Caco-2 (cell line): ENCODE data around the gene LDLRAD3. TPM values are rescaled to one million over a fixed set of nuclear protein-coding genes. Genes with fewer than 3 reads are reported as not detected.

Source experiments
- BruUV-seq: library from RNA; stranded (reverse); fragments of 400-500 nt; replicated peaks from 2 replicates; lab custom pipeline; 2021; lab: Mats Ljungman, UMichigan
- CTCF ChIA-PET: fragments of 300-600 bp; sonication (Branson Sonifier 250); formaldehyde crosslinking; loops from one replicate; lab custom pipeline; 2022; ENCODE audit warnings: antibody characterized with exemption; lab: Charles Lee
- POLR2A ChIA-PET: fragments of 300-600 bp; sonication (Branson Sonifier 250); formaldehyde crosslinking; loops from one replicate; lab custom pipeline; 2022; ENCODE audit warnings: antibody characterized with exemption; lab: Charles Lee
- DNase-seq, 2 experiments: peaks; one replicate each; pipeline versions ENCODE4 v3.0.0 to v3.0.0-alpha.2; 2020 to 2022
- H3K27me3 ChIP-seq: replicated peaks from 2 replicates; pipeline ENCODE4 v1.6.0; 2011; ENCODE audit warnings: low read length; ENCODE audit not compliant: control insufficient read depth, insufficient read depth
- H3K36me3 ChIP-seq: 2 replicates; pipeline ENCODE4 v1.5.1; 2011; ENCODE audit warnings: low read length; ENCODE audit not compliant: control insufficient read depth, insufficient read depth
- H3K4me1 ChIP-seq: fragments of 250-450 bp; sonication (Bioruptor Pico); 2 replicates; pipeline ENCODE4 v1.5.1; 2020; ENCODE audit warnings: mild to moderate bottlenecking
- H3K4me3 ChIP-seq: 2 replicates; pipeline ENCODE4 v1.5.1; 2011; ENCODE audit warnings: low read depth, mild to moderate bottlenecking, control low read depth, low read length
- H3K9me3 ChIP-seq: fragments of 250-450 bp; sonication (Bioruptor Pico); 2 replicates; pipeline ENCODE4 v1.5.1; 2020; ENCODE audit warnings: mild to moderate bottlenecking, moderate library complexity
- H3K27ac Mint-ChIP-seq: one replicate; pipeline ENCODE4 v1.8.0; 2022; ENCODE audit warnings: mixed read lengths; ENCODE audit not compliant: unreplicated experiment
- H3K27me3 Mint-ChIP-seq: one replicate; pipeline ENCODE4 v1.8.0; 2022; ENCODE audit warnings: mixed read lengths; ENCODE audit not compliant: insufficient read depth, unreplicated experiment
- H3K36me3 Mint-ChIP-seq: one replicate; pipeline ENCODE4 v1.8.0; 2022; ENCODE audit warnings: mild to moderate bottlenecking, mixed read lengths; ENCODE audit not compliant: insufficient read depth, unreplicated experiment
- H3K4me1 Mint-ChIP-seq: one replicate; pipeline ENCODE4 v1.8.0; 2022; ENCODE audit warnings: low read depth, mixed read lengths; ENCODE audit not compliant: unreplicated experiment
- H3K4me3 Mint-ChIP-seq: one replicate; pipeline ENCODE4 v1.8.0; 2022; ENCODE audit warnings: mild to moderate bottlenecking, moderate library complexity, mixed read lengths; ENCODE audit not compliant: unreplicated experiment
- H3K9me3 Mint-ChIP-seq: one replicate; pipeline ENCODE4 v1.8.0; 2022; ENCODE audit warnings: mixed read lengths; ENCODE audit not compliant: unreplicated experiment
- CTCF ChIP-seq, 2 experiments: fragments of 200-600 bp in 1 of 2; IDR thresholded peaks; 1 replicate in 1 of 2; 2 replicates in 1 of 2; pipeline versions ENCODE4 v1.5.1 to v1.8.0; 2011 to 2022; ENCODE audit warnings: antibody characterized with exemption in 1 of 2, control low read depth in 1 of 2, inconsistent platforms in 1 of 2, low read depth in 1 of 2, low read length in 1 of 2, mild to moderate bottlenecking in 1 of 2, moderate library complexity in 1 of 2; ENCODE audit not compliant: insufficient read depth in 1 of 2, severe bottlenecking in 1 of 2, unreplicated experiment in 1 of 2
- intact Hi-C: fragments of 100-400 bp; cut with micrococcal nuclease; formaldehyde crosslinking; loops from one replicate; pipeline ENCODE4 v1.10.0; 2022; ENCODE audit not compliant: unreplicated experiment
- total RNA-seq: library from RNA; stranded (reverse); gene quantifications from 2 replicates; pipeline ENCODE4 v1.2.3, GENCODE V29; 2022

The LDLRAD3 gene
- total RNA-seq, 1 experiment from 2014 or later: 9.9 TPM

- H3K36me3 Mint-ChIP-seq: no peaks in the 10 kb centered on the region
- Histone ChIP-seq H3K36me3 (no peaks in the 10 kb centered on the region), H3K4me1 (no peaks in the 10 kb centered on the region), H3K27me3 (no peaks in the 10 kb centered on the region), H3K9me3 (peaks cover 12% of the 10 kb centered on the region), H3K4me3 (no peak overlapping the region)
- no peak overlapping the region for H3K27ac Mint-ChIP-seq
- DNase-seq: peak in 1 of 2 experiments; percentile 14
- peaks cover 17% of the 10 kb centered on the region for H3K9me3 Mint-ChIP-seq
- intact Hi-C loops: no loop called here
- ChIA-PET POLR2A (no interaction called here), CTCF (interaction anchor here (0.6 to 1.5 kb wide), 3 partner anchors 189 to 359 kb away, joined by 3 to 11 read pairs (median 4); no protein-coding TSS in a partner anchor)
- BruUV-seq: no TSS peak
- H3K4me1 Mint-ChIP-seq: no peaks in the 10 kb centered on the region
- peak in 1 of 2 experiments; percentile 24 for TF ChIP-seq CTCF (IDR thresholded peaks at IDR 0.05; ENCODE audit: insufficient read depth in 1 of 2, low read depth in 1 of 2, low read length in 1 of 2, severe bottlenecking in 1 of 2, unreplicated experiment in 1 of 2)
- no peaks in the 10 kb centered on the region for H3K27me3 Mint-ChIP-seq
- no peak overlapping the region for H3K4me3 Mint-ChIP-seq
These were observed 125.8 kb downstream of the LDLRAD3 start for GRCh38 chr11:36069576-36070212.

- H3K4me3 Mint-ChIP-seq: no peak overlapping the region
- ChIA-PET POLR2A (no interaction called here), CTCF (interaction anchor here (1.2 to 1.5 kb wide), 2 partner anchors 188 to 248 kb away, joined by 4 to 11 read pairs; no protein-coding TSS in a partner anchor)
- no peak for TF ChIP-seq CTCF (IDR thresholded peaks at IDR 0.05; ENCODE audit: insufficient read depth in 1 of 2, low read depth in 1 of 2, low read length in 1 of 2, severe bottlenecking in 1 of 2, unreplicated experiment in 1 of 2)
- Histone ChIP-seq H3K9me3 (peaks cover 12% of the 10 kb centered on the region), H3K4me1 (no peaks in the 10 kb centered on the region), H3K27me3 (no peaks in the 10 kb centered on the region), H3K36me3 (no peaks in the 10 kb centered on the region), H3K4me3 (no peak overlapping the region)
- H3K9me3 Mint-ChIP-seq: peaks cover 17% of the 10 kb centered on the region
- no peak overlapping the region for H3K27ac Mint-ChIP-seq
- no peaks in the 10 kb centered on the region for H3K4me1 Mint-ChIP-seq
- intact Hi-C loops: no loop called here
- no peak for DNase-seq
- H3K27me3 Mint-ChIP-seq: no peaks in the 10 kb centered on the region
- no peaks in the 10 kb centered on the region for H3K36me3 Mint-ChIP-seq
- BruUV-seq: no TSS peak
These were observed 126.5 kb downstream of the LDLRAD3 start for GRCh38 chr11:36070213-36070953.

- H3K4me1 Mint-ChIP-seq: no peaks in the 10 kb centered on the region
These were observed 127.1 kb downstream of the LDLRAD3 start for GRCh38 chr11:36070954-36071330.

More at GRCh38 chr11:36070954-36071330, 127.1 kb downstream of the LDLRAD3 start:
- Histone ChIP-seq H3K4me3 (no peak overlapping the region), H3K36me3 (no peaks in the 10 kb centered on the region), H3K9me3 (peaks cover 12% of the 10 kb centered on the region), H3K27me3 (no peaks in the 10 kb centered on the region), H3K4me1 (no peaks in the 10 kb centered on the region)
- no peak for DNase-seq
- Mint-ChIP-seq H3K9me3 (peaks cover 14% of the 10 kb centered on the region), H3K27ac (no peak overlapping the region), H3K36me3 (no peaks in the 10 kb centered on the region), H3K27me3 (no peaks in the 10 kb centered on the region), H3K4me3 (no peak overlapping the region)
- BruUV-seq: no TSS peak
- CTCF ChIA-PET: no interaction called here
- no peak for TF ChIP-seq CTCF (IDR thresholded peaks at IDR 0.05; ENCODE audit: insufficient read depth in 1 of 2, low read depth in 1 of 2, low read length in 1 of 2, severe bottlenecking in 1 of 2, unreplicated experiment in 1 of 2)
- POLR2A ChIA-PET: no interaction called here
- intact Hi-C loops: no loop called here
